ENCODE results near the gene PRX. TPM values are rescaled to one million over a fixed set of nuclear protein-coding genes. Genes with fewer than 3 reads are reported as not detected.
"Not testable (repeated sequence)": the region's sequence is repeated elsewhere in the genome, so short reads cannot be mapped to it uniquely, and the experiment has no call there.

The PRX gene
- total and polyA plus RNA-seq, 8 donors: 11.5 to 20.0 (median 14.2) TPM

DNA sequence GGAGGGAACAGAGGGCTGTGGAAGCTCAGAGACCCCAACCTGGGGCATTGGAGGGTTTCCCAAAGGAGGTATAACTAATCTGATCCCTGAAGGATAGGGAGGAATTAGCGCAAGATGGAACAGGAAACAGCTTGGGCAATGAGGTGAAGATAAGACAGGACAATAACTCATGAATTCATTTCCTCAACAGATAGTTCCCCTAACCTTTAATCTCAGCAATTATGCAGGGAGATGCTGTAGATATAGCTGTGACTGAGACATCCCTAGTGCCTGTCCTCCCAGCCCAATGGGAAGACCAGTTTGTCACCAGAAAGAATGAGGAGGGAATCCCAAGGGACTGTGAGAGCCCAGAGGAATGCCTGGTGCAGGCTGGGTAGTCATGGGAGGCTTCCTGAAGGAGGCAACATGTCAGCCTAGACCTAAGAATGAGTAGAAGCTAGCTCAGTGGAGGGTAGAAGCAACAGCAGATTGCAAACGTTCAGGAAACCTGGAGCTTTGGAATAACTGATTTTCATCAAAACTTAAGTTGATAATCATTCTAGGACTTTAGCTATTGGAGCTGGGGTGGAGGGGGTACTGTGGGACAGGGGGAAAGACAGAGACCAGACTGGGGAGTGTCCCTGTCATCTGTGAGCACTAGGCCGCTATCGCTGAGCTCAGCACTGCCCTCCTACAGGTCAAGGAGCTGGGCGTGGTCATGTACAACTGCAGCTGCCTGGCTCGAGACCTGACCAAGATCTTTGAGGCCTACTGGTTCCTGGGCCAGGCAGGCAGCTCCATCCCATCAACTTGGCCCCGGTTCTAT lies 42.0 kb downstream of the PRX start:
- DNase-seq: no peak
- Histone ChIP-seq H3K4me1 (peaks cover 5 to 10% of the 10 kb centered on the region in 2 donors), H3K27ac (no peak overlapping the region)

DNA sequence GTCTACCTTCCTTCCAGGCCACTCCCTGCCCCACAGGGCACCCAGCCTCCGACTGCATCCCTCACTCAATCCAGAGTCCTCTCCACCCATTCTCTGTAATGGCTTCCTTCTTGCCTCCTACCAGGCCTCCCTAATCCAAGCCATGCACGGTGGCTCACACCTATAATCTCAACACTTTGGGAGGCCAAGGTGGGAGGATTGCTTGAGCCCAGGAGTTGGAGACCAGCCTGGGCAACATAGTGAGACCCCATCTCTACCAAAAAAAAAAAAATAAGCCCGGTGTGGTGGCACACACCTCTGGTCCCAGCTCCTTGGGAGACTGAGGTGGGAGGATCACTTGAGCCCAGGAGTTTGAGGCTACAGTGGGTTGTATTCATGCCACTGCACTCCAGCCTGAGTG lies 42.9 kb downstream of the PRX start:
- DNase-seq; intact Hi-C loops (cut with DNase I); H3K27ac ChIP-seq; H3K4me3 ChIP-seq; ATAC-seq; H3K27me3 ChIP-seq; H3K9me3 ChIP-seq: not testable (repeated sequence)
- Histone ChIP-seq H3K36me3 (peaks cover 4 to 81% of the 10 kb centered on the region in 2 donors), H3K4me1 (peaks cover 5 to 19% of the 10 kb centered on the region in 2 donors)

More for the DNA sequence above, 42.0 kb downstream of the PRX start:
- peaks cover 4 to 88% of the 10 kb centered on the region in 2 donors for H3K36me3 ChIP-seq
- no peaks in the 10 kb centered on the region for H3K27me3 ChIP-seq
- intact Hi-C loops (cut with DNase I): no loop called here
- TF ChIP-seq, protein P1, sequence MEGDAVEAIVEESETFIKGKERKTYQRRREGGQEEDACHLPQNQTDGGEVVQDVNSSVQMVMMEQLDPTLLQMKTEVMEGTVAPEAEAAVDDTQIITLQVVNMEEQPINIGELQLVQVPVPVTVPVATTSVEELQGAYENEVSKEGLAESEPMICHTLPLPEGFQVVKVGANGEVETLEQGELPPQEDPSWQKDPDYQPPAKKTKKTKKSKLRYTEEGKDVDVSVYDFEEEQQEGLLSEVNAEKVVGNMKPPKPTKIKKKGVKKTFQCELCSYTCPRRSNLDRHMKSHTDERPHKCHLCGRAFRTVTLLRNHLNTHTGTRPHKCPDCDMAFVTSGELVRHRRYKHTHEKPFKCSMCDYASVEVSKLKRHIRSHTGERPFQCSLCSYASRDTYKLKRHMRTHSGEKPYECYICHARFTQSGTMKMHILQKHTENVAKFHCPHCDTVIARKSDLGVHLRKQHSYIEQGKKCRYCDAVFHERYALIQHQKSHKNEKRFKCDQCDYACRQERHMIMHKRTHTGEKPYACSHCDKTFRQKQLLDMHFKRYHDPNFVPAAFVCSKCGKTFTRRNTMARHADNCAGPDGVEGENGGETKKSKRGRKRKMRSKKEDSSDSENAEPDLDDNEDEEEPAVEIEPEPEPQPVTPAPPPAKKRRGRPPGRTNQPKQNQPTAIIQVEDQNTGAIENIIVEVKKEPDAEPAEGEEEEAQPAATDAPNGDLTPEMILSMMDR (IDR thresholded peaks at IDR 0.05): no peak
- ATAC-seq: peak; percentile 38
- no peak overlapping the region for H3K4me3 ChIP-seq
- no peaks in the 10 kb centered on the region for H3K9me3 ChIP-seq

- peaks cover 4 to 77% of the 10 kb centered on the region in 2 donors for H3K36me3 ChIP-seq
- ATAC-seq (no peak), DNase-seq (no peak)
- H3K27ac ChIP-seq: no peak overlapping the region
- no peaks in the 10 kb centered on the region for H3K27me3 ChIP-seq
- H3K4me3 ChIP-seq: no peak overlapping the region
- TF ChIP-seq, protein P1 (IDR thresholded peaks at IDR 0.05): no peak
- H3K9me3 ChIP-seq: no peaks in the 10 kb centered on the region
- intact Hi-C loops (cut with DNase I): no loop called here
- peaks cover 5 to 24% of the 10 kb centered on the region in 2 donors for H3K4me1 ChIP-seq
These were observed 43.4 kb downstream of the PRX start for GRCh38 chr19:40369797-40370196.

GRCh38 chr19:40367577-40368434 lies 45.4 kb downstream of the PRX start:
- peaks cover 4 to 57% of the 10 kb centered on the region in 2 donors for H3K36me3 ChIP-seq
- H3K27ac ChIP-seq: no peak overlapping the region
- intact Hi-C loops (cut with DNase I): no loop called here
- TF ChIP-seq, protein P1 (IDR thresholded peaks at IDR 0.05): no peak
- no peaks in the 10 kb centered on the region for H3K9me3 ChIP-seq
- no peak overlapping the region for H3K4me3 ChIP-seq
- ATAC-seq (no peak), DNase-seq (no peak)
- peaks cover 5 to 42% of the 10 kb centered on the region in 2 donors for H3K4me1 ChIP-seq
- no peaks in the 10 kb centered on the region for H3K27me3 ChIP-seq

- H3K4me1 ChIP-seq: peaks cover 5 to 50% of the 10 kb centered on the region in 2 donors
- no peak overlapping the region for H3K27ac ChIP-seq
- H3K9me3 ChIP-seq: no peaks in the 10 kb centered on the region
- H3K36me3 ChIP-seq: peaks cover 3 to 48% of the 10 kb centered on the region in 2 donors
- ATAC-seq (peak; percentile 78), DNase-seq (peak in 3 of 4 donors; percentile 29 to 78 (median 73))
- H3K27me3 ChIP-seq: no peaks in the 10 kb centered on the region
- intact Hi-C loops (cut with DNase I): no loop called here
- peak overlapping the region in 1 of 2 donors; percentile 37 for H3K4me3 ChIP-seq
- TF ChIP-seq, protein P1 (IDR thresholded peaks at IDR 0.05): no peak
These were observed 46.2 kb downstream of the PRX start for GRCh38 chr19:40366697-40367561.
